ENCODE results near the gene GLT1D1. TPM values are rescaled to one million over a fixed set of nuclear protein-coding genes. Genes with fewer than 3 reads are reported as not detected.
"Not testable (repeated sequence)": the region's sequence is repeated elsewhere in the genome, so short reads cannot be mapped to it uniquely, and the experiment has no call there.

GLT1D1 gene
- total RNA-seq, 4 donors from 2014 or later: 0.19 to 0.75 (median 0.62) TPM; not detected in 1

DNA sequence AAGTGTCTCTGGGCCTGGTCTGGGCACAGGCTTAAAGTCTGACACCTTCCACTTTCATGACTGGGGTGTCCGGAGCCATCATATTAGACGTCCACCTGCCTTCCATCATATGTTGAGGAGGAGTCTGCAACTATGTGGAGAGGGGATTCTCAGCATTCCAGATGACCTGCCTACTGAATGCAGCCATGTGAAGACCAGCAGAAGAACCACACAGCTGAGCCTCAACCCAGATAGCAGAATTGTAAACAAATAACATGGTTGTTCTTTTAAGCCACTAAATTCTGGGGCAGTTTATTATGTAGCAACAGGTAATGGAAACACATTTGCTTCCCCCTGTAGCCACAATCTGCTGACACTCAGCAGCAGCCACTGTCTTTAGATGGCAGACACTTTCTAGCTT lies 25.6 kb upstream of the GLT1D1 start:
- H3K27me3 ChIP-seq: peaks cover 0 to 2% (median 0%) of the 10 kb centered on the region in 4 donors
- no CpG with 5 or more reads among the region's 2 CpGs for WGBS, 2 donors
- peaks cover 4 to 14% (median 7%) of the 10 kb centered on the region in 3 donors for H3K4me1 ChIP-seq
- H3K9me3 ChIP-seq: no peaks in the 10 kb centered on the region
- H3K36me3 ChIP-seq: no peaks in the 10 kb centered on the region
- H3K27ac ChIP-seq: no peak overlapping the region
- no peak overlapping the region for H3K4me3 ChIP-seq
- intact Hi-C loops (cut with DNase I): no loop called here
- DNase-seq: no peak
- TF ChIP-seq POLR2A (IDR thresholded peaks at IDR 0.05): no peak
- TF ChIP-seq, protein P1, sequence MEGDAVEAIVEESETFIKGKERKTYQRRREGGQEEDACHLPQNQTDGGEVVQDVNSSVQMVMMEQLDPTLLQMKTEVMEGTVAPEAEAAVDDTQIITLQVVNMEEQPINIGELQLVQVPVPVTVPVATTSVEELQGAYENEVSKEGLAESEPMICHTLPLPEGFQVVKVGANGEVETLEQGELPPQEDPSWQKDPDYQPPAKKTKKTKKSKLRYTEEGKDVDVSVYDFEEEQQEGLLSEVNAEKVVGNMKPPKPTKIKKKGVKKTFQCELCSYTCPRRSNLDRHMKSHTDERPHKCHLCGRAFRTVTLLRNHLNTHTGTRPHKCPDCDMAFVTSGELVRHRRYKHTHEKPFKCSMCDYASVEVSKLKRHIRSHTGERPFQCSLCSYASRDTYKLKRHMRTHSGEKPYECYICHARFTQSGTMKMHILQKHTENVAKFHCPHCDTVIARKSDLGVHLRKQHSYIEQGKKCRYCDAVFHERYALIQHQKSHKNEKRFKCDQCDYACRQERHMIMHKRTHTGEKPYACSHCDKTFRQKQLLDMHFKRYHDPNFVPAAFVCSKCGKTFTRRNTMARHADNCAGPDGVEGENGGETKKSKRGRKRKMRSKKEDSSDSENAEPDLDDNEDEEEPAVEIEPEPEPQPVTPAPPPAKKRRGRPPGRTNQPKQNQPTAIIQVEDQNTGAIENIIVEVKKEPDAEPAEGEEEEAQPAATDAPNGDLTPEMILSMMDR (IDR thresholded peaks at IDR 0.05): no peak

DNA sequence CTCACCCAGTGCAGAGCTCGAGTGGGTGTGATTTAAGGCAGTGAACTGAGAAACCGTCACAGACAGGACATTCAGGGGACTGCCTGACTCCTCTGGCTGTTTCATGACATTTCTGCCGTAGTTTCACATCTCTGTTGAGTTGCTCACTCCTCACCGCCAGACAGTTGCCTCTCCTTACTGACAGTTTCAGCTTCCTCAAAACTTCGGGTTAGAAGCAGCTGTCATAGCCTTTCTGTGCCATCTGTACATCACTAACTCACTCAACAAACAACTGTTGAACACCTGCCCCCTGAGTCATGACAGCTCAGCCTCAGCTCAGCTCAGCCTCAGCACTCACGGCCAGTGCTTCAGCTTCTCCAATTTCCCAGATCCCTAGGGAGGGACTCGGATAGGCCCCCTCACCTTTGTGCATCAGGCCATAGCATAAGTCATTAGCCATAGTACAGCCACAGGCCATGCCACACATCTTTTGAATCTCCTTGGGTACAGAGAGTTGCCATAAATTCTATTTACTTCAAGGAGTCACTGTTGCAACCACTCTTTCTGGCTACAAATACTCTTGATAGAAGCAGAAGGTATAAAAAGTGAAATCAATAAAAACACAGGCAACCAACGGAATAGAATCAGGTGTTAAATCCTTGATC lies 23.3 kb upstream of the GLT1D1 start:
- no peak for DNase-seq
- no peaks in the 10 kb centered on the region for H3K36me3 ChIP-seq
- H3K27ac ChIP-seq: peak overlapping the region in 1 of 4 donors; percentile 34

DNA sequence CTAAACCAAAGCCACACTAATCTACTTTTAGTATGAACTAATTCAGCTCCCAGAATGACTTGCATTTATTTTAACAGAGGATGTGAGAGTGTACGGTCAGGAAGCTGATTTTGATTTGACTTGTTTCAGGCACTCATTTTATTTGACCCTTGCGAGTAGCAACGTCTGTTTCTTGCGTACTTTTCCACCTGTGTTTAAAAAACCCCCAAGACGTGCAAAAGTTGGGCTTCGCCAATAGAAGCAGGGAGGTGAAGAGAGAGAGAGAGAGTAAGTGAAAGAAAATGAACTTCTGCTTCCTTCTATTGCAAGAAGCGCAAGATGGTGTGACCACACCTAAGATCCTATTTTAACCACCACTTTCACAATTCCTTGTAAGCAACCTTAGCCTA lies 22.8 kb upstream of the GLT1D1 start:
- Histone ChIP-seq H3K36me3 (no peaks in the 10 kb centered on the region), H3K4me3 (no peak overlapping the region), H3K9me3 (no peaks in the 10 kb centered on the region), H3K4me1 (no peaks in the 10 kb centered on the region), H3K27ac (no peak overlapping the region), H3K27me3 (peaks cover 0 to 2% (median 0%) of the 10 kb centered on the region in 4 donors)
- no peak for DNase-seq
- no peak for TF ChIP-seq POLR2A (IDR thresholded peaks at IDR 0.05)
- TF ChIP-seq, protein P1 (IDR thresholded peaks at IDR 0.05): no peak
- WGBS, 2 donors: 50 to 58% methylated on average over 7 of the region's 7 CpGs
- intact Hi-C loops (cut with DNase I): no loop called here

More for the DNA sequence above, 23.3 kb upstream of the GLT1D1 start:
- intact Hi-C loops (cut with DNase I): no loop called here
- Histone ChIP-seq H3K9me3 (no peaks in the 10 kb centered on the region), H3K4me1 (no peaks in the 10 kb centered on the region), H3K4me3 (no peak overlapping the region), H3K27me3 (peaks cover 0 to 2% (median 0%) of the 10 kb centered on the region in 4 donors)
- peak in 1 of 4 donors; percentile 12 for TF ChIP-seq POLR2A (IDR thresholded peaks at IDR 0.05)
- TF ChIP-seq, protein P1 (IDR thresholded peaks at IDR 0.05): no peak
- 51 to 61% methylated on average over 8 of the region's 8 CpGs for WGBS, 2 donors

DNA sequence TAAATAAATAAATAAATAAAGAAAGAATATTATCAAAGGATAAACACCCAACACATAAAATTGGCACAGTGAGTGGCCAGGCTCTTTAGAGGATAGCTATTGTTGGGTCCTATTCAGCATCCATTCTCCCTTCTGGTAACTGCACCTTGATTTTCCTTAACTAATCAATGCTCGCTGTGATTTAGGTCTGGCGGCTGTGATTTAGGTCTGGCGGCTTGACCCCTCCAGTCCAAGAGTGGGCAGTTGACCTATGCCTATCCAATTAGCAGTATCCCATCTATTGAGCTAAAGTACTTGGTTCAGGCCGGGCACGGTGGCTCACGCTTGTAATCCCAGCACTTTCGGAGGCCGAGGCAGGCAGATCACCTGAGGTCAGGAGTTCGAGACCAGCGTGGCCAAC lies 19.9 kb upstream of the GLT1D1 start:
- no peak for TF ChIP-seq POLR2A (IDR thresholded peaks at IDR 0.05)
- TF ChIP-seq, protein P1 (IDR thresholded peaks at IDR 0.05): no peak
- Histone ChIP-seq H3K36me3 (no peaks in the 10 kb centered on the region), H3K27ac (no peak overlapping the region), H3K27me3 (peaks cover 0 to 2% (median 0%) of the 10 kb centered on the region in 4 donors), H3K4me3 (no peak overlapping the region), H3K9me3 (no peaks in the 10 kb centered on the region), H3K4me1 (no peaks in the 10 kb centered on the region)
- intact Hi-C loops (cut with DNase I): no loop called here
- WGBS, 2 donors: 96 to 100% methylated on average over 7 to 10 of the region's 10 CpGs
- no peak for DNase-seq

DNA sequence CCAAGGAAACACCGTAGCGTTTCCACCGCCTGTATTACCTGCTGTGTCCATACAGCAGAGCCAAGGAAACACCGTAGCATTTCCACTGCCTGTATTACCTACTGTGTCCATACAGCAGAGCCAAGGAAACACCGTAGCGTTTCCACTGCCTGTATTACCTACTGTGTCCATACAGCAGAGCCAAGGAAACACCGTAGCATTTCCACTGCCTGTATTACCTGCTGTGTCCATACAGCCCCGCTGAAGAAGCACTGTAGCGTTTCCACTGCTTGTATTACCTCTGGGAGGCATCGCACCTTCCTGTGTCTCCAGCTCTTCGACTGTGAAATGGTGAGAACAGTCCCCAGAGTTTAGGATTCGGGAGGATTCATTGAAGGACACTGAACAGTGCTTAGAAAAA lies 13.4 kb upstream of the GLT1D1 start:
- H3K27me3 ChIP-seq; H3K4me3 ChIP-seq; H3K9me3 ChIP-seq; H3K4me1 ChIP-seq; intact Hi-C loops (cut with DNase I); H3K36me3 ChIP-seq; DNase-seq; H3K27ac ChIP-seq: not testable (repeated sequence)
- WGBS, 2 donors: 68 to 77% methylated on average over 12 of the region's 12 CpGs

All from esophagus squamous epithelium (tissue), 5 donors.